Measurements from ENCODE around the gene ERCC2. TPM values are rescaled to one million over a fixed set of nuclear protein-coding genes. Genes with fewer than 3 reads are reported as not detected.

The ERCC2 gene
- total RNA-seq, 8 experiments from 2014 or later, result 12.3 to 49.2 (median 22.2) TPM

Other genes with a start within 250 kb of the ERCC2 start
- 1 to 10 TPM in 2 of 8 experiments, under 1 TPM in 6; 0.49 to 1.4 (median 0.63) TPM for gene NKPD1, start 209.6 kb downstream of the ERCC2 start, total RNA-seq
- gene TRAPPC6A, start 192.3 kb downstream of the ERCC2 start, total RNA-seq, result 10 to 100 TPM; 16.9 to 40.8 (median 29.1) TPM
- gene BLOC1S3, start 191.8 kb downstream of the ERCC2 start, total RNA-seq, result 1 to 10 TPM; 3.2 to 8.0 (median 5.4) TPM
- under 1 TPM in 7 of 8 experiments, not detected in 1; 0.04 to 0.51 (median 0.24) TPM for gene EXOC3L2, start 125.2 kb downstream of the ERCC2 start, total RNA-seq
- 10 to 100 TPM in 7 of 8 experiments, 1 to 10 TPM in 1; 9.1 to 40.6 (median 14.8) TPM for gene MARK4, start 119.3 kb downstream of the ERCC2 start, total RNA-seq
- under 1 TPM in 5 of 8 experiments, not detected in 3; 0.11 to 0.50 (median 0.28) TPM for gene CKM, start 47.7 kb downstream of the ERCC2 start, total RNA-seq
- 1 to 10 TPM in 1 of 8 experiments, under 1 TPM in 6, not detected in 1; 0.16 to 1.9 (median 0.42) TPM for gene KLC3, start 29.8 kb downstream of the ERCC2 start, total RNA-seq
- 1 to 10 TPM in 5 of 8 experiments, under 1 TPM in 3; 0.67 to 4.2 (median 1.5) TPM for gene PPP1R13L, start 34.5 kb upstream of the ERCC2 start, total RNA-seq
- gene POLR1G, start 36.1 kb upstream of the ERCC2 start, total RNA-seq, result 10 to 100 TPM in 1 of 8 experiments, 1 to 10 TPM in 7; 2.7 to 10.7 (median 5.2) TPM
- 10 to 100 TPM; 38.4 to 82.0 (median 71.5) TPM for gene ERCC1, start 53.3 kb upstream of the ERCC2 start, total RNA-seq
- gene FOSB, start 97.4 kb upstream of the ERCC2 start, total RNA-seq, result 10 to 100 TPM in 1 of 8 experiments, 1 to 10 TPM in 7; 1.6 to 16.8 (median 4.0) TPM
- gene RTN2, start 126.5 kb upstream of the ERCC2 start, total RNA-seq, result 10 to 100 TPM in 7 of 8 experiments, 1 to 10 TPM in 1; 3.6 to 44.6 (median 25.0) TPM
- gene PPM1N, start 127.9 kb upstream of the ERCC2 start, total RNA-seq, result 1 to 10 TPM in 5 of 8 experiments, under 1 TPM in 3; 0.64 to 4.6 (median 1.2) TPM
- gene VASP, start 136.9 kb upstream of the ERCC2 start, total RNA-seq, result 10 to 100 TPM; 11.6 to 52.1 (median 23.7) TPM
- gene OPA3, start 214.2 kb upstream of the ERCC2 start, total RNA-seq, result 10 to 100 TPM in 1 of 8 experiments, 1 to 10 TPM in 7; 3.0 to 10.2 (median 6.4) TPM
- under 1 TPM in 7 of 8 experiments, not detected in 1; 0.05 to 0.85 (median 0.35) TPM for gene GPR4, start 231.6 kb upstream of the ERCC2 start, total RNA-seq

Data from motor neuron (in vitro differentiated cells).